H9 (cell line): ENCODE data around the gene TRMT44. TPM values are rescaled to one million over a fixed set of nuclear protein-coding genes. Genes with fewer than 3 reads are reported as not detected.

Experiments
- DNase-seq: peaks from one replicate; pipeline ENCODE4 v3.0.0-alpha.2; 2017
- H2AFZ ChIP-seq: one replicate; pipeline ENCODE4 v1.6.1; 2013; ENCODE audit warnings: mild to moderate bottlenecking, low read length, control low read depth, moderate library complexity
- H2AK5ac ChIP-seq: 2 replicates; pipeline ENCODE4 v1.6.1; 2013; ENCODE audit warnings: low read length, control low read depth, mixed read lengths; ENCODE audit not compliant: insufficient read length
- H2BK120ac ChIP-seq: one replicate; pipeline ENCODE4 v1.6.1; 2013; ENCODE audit warnings: low read depth, mild to moderate bottlenecking, low read length, control low read depth, inconsistent platforms; ENCODE audit not compliant: poor library complexity, severe bottlenecking
- H2BK12ac ChIP-seq: 2 replicates; pipeline ENCODE4 v1.6.1; 2013; ENCODE audit warnings: low read length, control low read depth, mixed read lengths, low read depth; ENCODE audit not compliant: insufficient read length
- H2BK15ac ChIP-seq: 2 replicates; pipeline ENCODE4 v1.6.1; 2013; ENCODE audit warnings: low read depth, low read length, control low read depth
- H2BK20ac ChIP-seq: one replicate; pipeline ENCODE4 v1.6.1; 2013; ENCODE audit warnings: low read depth, mild to moderate bottlenecking, low read length, control low read depth, inconsistent platforms; ENCODE audit not compliant: poor library complexity, severe bottlenecking
- H2BK5ac ChIP-seq: 2 replicates; pipeline ENCODE4 v1.6.1; 2013; ENCODE audit warnings: low read length, control low read depth, mixed read lengths; ENCODE audit not compliant: insufficient read length
- H3K14ac ChIP-seq: 2 replicates; pipeline ENCODE4 v1.6.1; 2013; ENCODE audit warnings: low read length, control low read depth; ENCODE audit not compliant: insufficient read depth
- H3K18ac ChIP-seq: 2 replicates; pipeline ENCODE4 v1.6.1; 2013; ENCODE audit warnings: low read depth, mild to moderate bottlenecking, mixed read lengths, low read length, control low read depth; ENCODE audit not compliant: insufficient read length
- H3K23ac ChIP-seq: 2 replicates; pipeline ENCODE4 v1.6.1; 2013; ENCODE audit warnings: low read length, control low read depth, mixed read lengths, low read depth; ENCODE audit not compliant: insufficient read length
- H3K23me2 ChIP-seq: 2 replicates; pipeline ENCODE4 v1.6.1; 2013; ENCODE audit warnings: low read depth, mild to moderate bottlenecking, mixed read lengths, low read length, control low read depth; ENCODE audit not compliant: insufficient read length, poor library complexity, severe bottlenecking
- H3K27ac ChIP-seq: 2 replicates; pipeline ENCODE4 v1.5.1; 2013; ENCODE audit warnings: low read length, control low read depth, mixed read lengths, low read depth; ENCODE audit not compliant: insufficient read length
- H3K27me3 ChIP-seq: 2 replicates; pipeline ENCODE4 v1.6.1; 2013; ENCODE audit warnings: low read length, control low read depth, inconsistent platforms; ENCODE audit not compliant: insufficient read depth
- H3K4ac ChIP-seq: 2 replicates; pipeline ENCODE4 v1.6.1; 2013; ENCODE audit warnings: low read depth, mild to moderate bottlenecking, control low read depth, inconsistent platforms, low read length, moderate library complexity
- H3K4me1 ChIP-seq: 2 replicates; pipeline ENCODE4 v1.6.1; 2013; ENCODE audit warnings: low read length, control low read depth, inconsistent platforms; ENCODE audit not compliant: insufficient read depth
- H3K4me2 ChIP-seq: 2 replicates; pipeline ENCODE4 v1.6.1; 2013; ENCODE audit warnings: low read length, control low read depth, mixed read lengths; ENCODE audit not compliant: insufficient read length, insufficient read depth
- H3K56ac ChIP-seq: 2 replicates; pipeline ENCODE4 v1.6.1; 2013; ENCODE audit warnings: low read depth, mild to moderate bottlenecking, mixed read lengths, low read length, control low read depth; ENCODE audit not compliant: insufficient read length
- H3K79me1 ChIP-seq: 2 replicates; pipeline ENCODE4 v1.6.1; 2013; ENCODE audit warnings: low read depth, mild to moderate bottlenecking, moderate library complexity, low read length, control low read depth, inconsistent platforms; ENCODE audit not compliant: insufficient read depth, poor library complexity, severe bottlenecking
- H3K79me2 ChIP-seq: 2 replicates; pipeline ENCODE4 v1.6.1; 2013; ENCODE audit warnings: low read length, control low read depth, inconsistent platforms; ENCODE audit not compliant: insufficient read depth
- H3K9ac ChIP-seq: 2 replicates; pipeline ENCODE4 v1.6.1; 2013; ENCODE audit warnings: low read length, control low read depth, mixed read lengths; ENCODE audit not compliant: insufficient read length; ENCODE audit errors: extremely low read depth
- H3K9me3 ChIP-seq: one replicate; pipeline ENCODE4 v1.6.1; 2013; ENCODE audit warnings: low read depth, low read length, inconsistent platforms; ENCODE audit not compliant: control insufficient read depth
- H3T11ph ChIP-seq: one replicate; pipeline ENCODE4 v1.6.1; 2013; ENCODE audit warnings: mild to moderate bottlenecking, low read length, control low read depth, inconsistent platforms
- H4K20me1 ChIP-seq: one replicate; pipeline ENCODE4 v1.6.1; 2013; ENCODE audit not compliant: control insufficient read depth, insufficient read length, insufficient read depth
- H4K5ac ChIP-seq: 2 replicates; pipeline ENCODE4 v1.6.1; 2013; ENCODE audit warnings: low read depth, mild to moderate bottlenecking, mixed read lengths, low read length, control low read depth; ENCODE audit not compliant: insufficient read length
- H4K8ac ChIP-seq: replicated peaks from 2 replicates; pipeline ENCODE4 v1.6.1; 2013; ENCODE audit warnings: low read length, control low read depth, mixed read lengths, low read depth; ENCODE audit not compliant: insufficient read length
- H4K91ac ChIP-seq: 2 replicates; pipeline ENCODE4 v1.6.1; 2013; ENCODE audit warnings: low read depth, mild to moderate bottlenecking, moderate library complexity, mixed read lengths, low read length, control low read depth; ENCODE audit not compliant: insufficient read length
- H3K27ac Mint-ChIP-seq, 3 experiments: 2 replicates in 2 of 3; 3 replicates in 1 of 3; pipeline ENCODE4 v1.8.0; 2020 to 2021; ENCODE audit warnings: mixed read lengths in 3 of 3, mild to moderate bottlenecking in 1 of 3, moderate library complexity in 1 of 3
- H3K27me3 Mint-ChIP-seq: 2 replicates; pipeline ENCODE4 v1.8.0; 2021; ENCODE audit warnings: low read depth, mild to moderate bottlenecking, moderate library complexity, mixed read lengths
- H3K36me3 Mint-ChIP-seq, 3 experiments: 2 replicates in 2 of 3; 3 replicates in 1 of 3; pipeline ENCODE4 v1.8.0; 2020 to 2021; ENCODE audit warnings: low read depth in 3 of 3, mixed read lengths in 3 of 3; ENCODE audit not compliant: insufficient read depth in 1 of 3
- H3K4me1 Mint-ChIP-seq, 2 experiments: 2 replicates each; pipeline ENCODE4 v1.8.0; 2020; ENCODE audit warnings: mixed read lengths in 2 of 2
- H3K4me3 Mint-ChIP-seq, 2 experiments: 2 replicates in 1 of 2; 3 replicates in 1 of 2; pipeline ENCODE4 v1.8.0; 2020 to 2021; ENCODE audit warnings: mild to moderate bottlenecking in 2 of 2, mixed read lengths in 2 of 2, moderate library complexity in 1 of 2
- H3K9me3 Mint-ChIP-seq, 2 experiments: 2 replicates in 1 of 2; 3 replicates in 1 of 2; pipeline ENCODE4 v1.8.0; 2020; ENCODE audit warnings: mild to moderate bottlenecking in 2 of 2, mixed read lengths in 2 of 2, moderate library complexity in 1 of 2
- WGBS: extraction: QIAGEN DNeasy Blood & Tissue Kit; methylation state at CpG from one replicate; pipeline ENCODE4 v1.1.7; 2013; ENCODE audit warnings: missing lambda C conversion rate, low lambda C conversion rate, mixed read lengths; ENCODE audit not compliant: insufficient read length; ENCODE audit errors: extremely low coverage; 5-methylcytosine and 5-hydroxymethylcytosine counted together
- total RNA-seq: library from RNA; stranded (reverse); gene quantifications from 2 replicates; pipeline ENCODE4 v1.2.1, GENCODE V29; 2021
- TF ChIP-seq, protein P1 (sequence below): fragments of 200-600 bp; sonication (generic); conservative IDR thresholded peaks from 3 replicates; pipeline ENCODE4 v1.8.0; 2021; ENCODE audit warnings: antibody characterized with exemption, mild to moderate bottlenecking

TRMT44 gene
- total RNA-seq, 1 experiment from 2014 or later = 22.8 TPM

GRCh38 chr4:8439914-8440491 lies 574 bp upstream of the TRMT44 start:
- Histone ChIP-seq H3K4me2 (peak overlapping the region; percentile 71), H3K23me2 (peaks cover 6% of the 10 kb centered on the region), H3K4me1 (peaks cover 5% of the 10 kb centered on the region; the same call in 1 of the 2 replicates), H3K9ac (peak overlapping the region; percentile 60), H2BK15ac (no peak overlapping the region), H3K56ac (no peak overlapping the region), H2AK5ac (no peak overlapping the region), H3K9me3 (no peaks in the 10 kb centered on the region), H3T11ph (no peak overlapping the region), H4K8ac (no peak overlapping the region), H3K79me2 (peaks cover 18% of the 10 kb centered on the region; the same call in 1 of the 2 replicates), H2BK120ac (no peak overlapping the region), H2BK5ac (no peak overlapping the region), H3K79me1 (peaks cover 3% of the 10 kb centered on the region), H2BK12ac (no peak overlapping the region), H3K14ac (no peak overlapping the region), H3K27me3 (no peaks in the 10 kb centered on the region), H2AFZ (peak overlapping the region; percentile 89), H4K91ac (no peak overlapping the region), H3K4ac (no peak overlapping the region), H4K5ac (no peak overlapping the region), H3K18ac (no peak overlapping the region), H3K23ac (no peak overlapping the region), H2BK20ac (no peak overlapping the region), H4K20me1 (no peaks in the 10 kb centered on the region), H3K27ac (peak overlapping the region; percentile 24)
- peak overlapping the region; percentile 80 to 87 for H3K4me3 Mint-ChIP-seq
- H3K27ac Mint-ChIP-seq = peak overlapping the region; percentile 92 to 99 (median 98); a peak in 6 of 7 replicates
- DNase-seq = no peak
- TF ChIP-seq, protein P1, sequence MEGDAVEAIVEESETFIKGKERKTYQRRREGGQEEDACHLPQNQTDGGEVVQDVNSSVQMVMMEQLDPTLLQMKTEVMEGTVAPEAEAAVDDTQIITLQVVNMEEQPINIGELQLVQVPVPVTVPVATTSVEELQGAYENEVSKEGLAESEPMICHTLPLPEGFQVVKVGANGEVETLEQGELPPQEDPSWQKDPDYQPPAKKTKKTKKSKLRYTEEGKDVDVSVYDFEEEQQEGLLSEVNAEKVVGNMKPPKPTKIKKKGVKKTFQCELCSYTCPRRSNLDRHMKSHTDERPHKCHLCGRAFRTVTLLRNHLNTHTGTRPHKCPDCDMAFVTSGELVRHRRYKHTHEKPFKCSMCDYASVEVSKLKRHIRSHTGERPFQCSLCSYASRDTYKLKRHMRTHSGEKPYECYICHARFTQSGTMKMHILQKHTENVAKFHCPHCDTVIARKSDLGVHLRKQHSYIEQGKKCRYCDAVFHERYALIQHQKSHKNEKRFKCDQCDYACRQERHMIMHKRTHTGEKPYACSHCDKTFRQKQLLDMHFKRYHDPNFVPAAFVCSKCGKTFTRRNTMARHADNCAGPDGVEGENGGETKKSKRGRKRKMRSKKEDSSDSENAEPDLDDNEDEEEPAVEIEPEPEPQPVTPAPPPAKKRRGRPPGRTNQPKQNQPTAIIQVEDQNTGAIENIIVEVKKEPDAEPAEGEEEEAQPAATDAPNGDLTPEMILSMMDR = no peak
- peaks cover 14 to 15% of the 10 kb centered on the region in 2 experiments for H3K9me3 Mint-ChIP-seq
- no peaks in the 10 kb centered on the region for H3K27me3 Mint-ChIP-seq
- WGBS = no CpG with 5 or more reads among the region's 12 CpGs
- H3K4me1 Mint-ChIP-seq = peaks cover 44 to 53% of the 10 kb centered on the region in 2 experiments
- peaks cover 6 to 14% (median 9%) of the 10 kb centered on the region in 3 experiments for H3K36me3 Mint-ChIP-seq
